Activated CD8-positive, alpha-beta T cell treated with anti-CD3 and anti-CD28 coated beads, Interleukin-2, amount 10 ng/mL, durations not matched to agents 7 days and 5 days (primary cell): ENCODE data around the gene TMED7. TPM values are rescaled to one million over a fixed set of nuclear protein-coding genes. Genes with fewer than 3 reads are reported as not detected.

ENCODE experiments used
- ATAC-seq: fragments of 150-1000 bp; cut with Tn5 transposase; one replicate; pipeline ENCODE4 v1.10.0; 2021; ENCODE audit warnings: moderate library complexity
- CTCF ChIA-PET: fragments of 350-600 bp; sonication (Branson Sonifier 250); formaldehyde crosslinking; loops from one replicate; lab custom pipeline; 2021; ENCODE audit warnings: antibody characterized with exemption; lab: Charles Lee
- POLR2A ChIA-PET: fragments of 350-600 bp; sonication (Branson Sonifier 250); formaldehyde crosslinking; loops from one replicate; lab custom pipeline; 2021; ENCODE audit warnings: antibody characterized with exemption; lab: Charles Lee
- DNase-seq: peaks from one replicate; pipeline ENCODE4 v3.0.0-alpha.2; 2020
- H3K27ac Mint-ChIP-seq: one replicate; pipeline ENCODE4 v1.8.0; 2021; ENCODE audit warnings: mild to moderate bottlenecking, mixed read lengths
- H3K27me3 Mint-ChIP-seq: one replicate; pipeline ENCODE4 v1.8.0; 2021; ENCODE audit warnings: low read depth, mixed read lengths
- H3K36me3 Mint-ChIP-seq: one replicate; pipeline ENCODE4 v1.8.0; 2021; ENCODE audit warnings: low read depth, mixed read lengths
- H3K4me1 Mint-ChIP-seq: one replicate; pipeline ENCODE4 v1.8.0; 2021; ENCODE audit warnings: low read depth, mixed read lengths
- H3K4me3 Mint-ChIP-seq: one replicate; pipeline ENCODE4 v1.8.0; 2021; ENCODE audit warnings: mild to moderate bottlenecking, mixed read lengths
- H3K9me3 Mint-ChIP-seq: one replicate; pipeline ENCODE4 v1.8.0; 2022; ENCODE audit warnings: mixed read lengths; ENCODE audit not compliant: insufficient read depth
- total RNA-seq, 2 experiments: library from RNA; stranded (reverse); gene quantifications; one replicate each; pipeline ENCODE4 v1.2.3, GENCODE V29; 2021

The TMED7 gene
- total RNA-seq, 2 experiments from 2014 or later: 40.5 to 48.9 TPM

DNA sequence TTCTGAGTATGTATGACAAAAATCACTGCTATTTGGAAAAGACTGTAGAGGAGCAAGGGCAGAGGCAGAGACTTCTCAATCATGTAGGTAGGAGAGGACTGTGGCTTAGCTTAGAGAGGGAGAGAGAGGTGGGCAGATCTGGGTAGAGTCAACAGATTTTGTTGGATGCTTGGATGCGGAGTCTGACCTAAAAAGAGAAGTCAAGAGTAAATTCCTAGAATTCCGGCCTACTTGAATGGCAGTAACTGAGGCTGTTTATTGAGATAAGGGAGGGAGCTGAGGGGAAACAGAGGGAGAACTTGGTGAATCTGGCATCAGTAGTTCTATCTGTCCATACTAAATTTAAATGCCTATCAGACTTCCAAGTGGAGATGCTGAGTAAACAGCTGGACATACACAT is 25.9 kb downstream of the TMED7 start:
- H3K27ac Mint-ChIP-seq: no peak overlapping the region
- no peaks in the 10 kb centered on the region for H3K9me3 Mint-ChIP-seq
- ChIA-PET POLR2A (interaction anchor here (0.7 kb wide), 1 partner anchor 25 kb away, joined by 3 read pairs; no protein-coding TSS in a partner anchor), CTCF (interaction anchor here (1.4 kb wide), 1 partner anchor 25 kb away, joined by 3 read pairs; no protein-coding TSS in a partner anchor)
- no peak overlapping the region for H3K4me3 Mint-ChIP-seq
- H3K4me1 Mint-ChIP-seq: peaks cover 19% of the 10 kb centered on the region
- no peaks in the 10 kb centered on the region for H3K27me3 Mint-ChIP-seq
- H3K36me3 Mint-ChIP-seq: peaks cover 16% of the 10 kb centered on the region
- ATAC-seq: no peak
- DNase-seq: no peak

DNA sequence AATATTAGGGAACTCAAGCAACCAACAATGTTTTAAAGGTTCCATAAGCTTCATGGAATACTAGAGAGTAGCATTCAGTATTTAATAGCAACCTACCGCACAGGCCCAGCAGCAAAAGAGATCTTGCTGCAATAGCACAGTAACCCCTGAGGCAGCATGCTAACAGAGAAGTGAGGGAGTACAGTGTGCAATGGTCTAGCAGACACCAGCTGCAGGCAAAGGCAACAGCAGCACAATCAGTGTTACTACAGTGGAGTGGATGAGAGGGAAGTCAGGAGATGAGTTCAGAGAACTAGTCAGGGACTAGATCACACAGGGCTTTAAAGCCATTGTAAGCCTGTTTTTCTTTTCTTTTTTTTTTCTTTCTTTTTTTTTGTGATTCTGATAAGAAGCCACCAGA is 26.3 kb downstream of the TMED7 start:
- Mint-ChIP-seq H3K36me3 (peaks cover 16% of the 10 kb centered on the region), H3K27me3 (no peaks in the 10 kb centered on the region), H3K4me1 (peaks cover 19% of the 10 kb centered on the region), H3K4me3 (no peak overlapping the region), H3K27ac (no peak overlapping the region), H3K9me3 (no peaks in the 10 kb centered on the region)
- ATAC-seq (no peak), DNase-seq (no peak)
- CTCF ChIA-PET: interaction anchor here (1.4 kb wide), 1 partner anchor 25 kb away, joined by 3 read pairs; no protein-coding TSS in a partner anchor
- POLR2A ChIA-PET: no interaction called here

DNA sequence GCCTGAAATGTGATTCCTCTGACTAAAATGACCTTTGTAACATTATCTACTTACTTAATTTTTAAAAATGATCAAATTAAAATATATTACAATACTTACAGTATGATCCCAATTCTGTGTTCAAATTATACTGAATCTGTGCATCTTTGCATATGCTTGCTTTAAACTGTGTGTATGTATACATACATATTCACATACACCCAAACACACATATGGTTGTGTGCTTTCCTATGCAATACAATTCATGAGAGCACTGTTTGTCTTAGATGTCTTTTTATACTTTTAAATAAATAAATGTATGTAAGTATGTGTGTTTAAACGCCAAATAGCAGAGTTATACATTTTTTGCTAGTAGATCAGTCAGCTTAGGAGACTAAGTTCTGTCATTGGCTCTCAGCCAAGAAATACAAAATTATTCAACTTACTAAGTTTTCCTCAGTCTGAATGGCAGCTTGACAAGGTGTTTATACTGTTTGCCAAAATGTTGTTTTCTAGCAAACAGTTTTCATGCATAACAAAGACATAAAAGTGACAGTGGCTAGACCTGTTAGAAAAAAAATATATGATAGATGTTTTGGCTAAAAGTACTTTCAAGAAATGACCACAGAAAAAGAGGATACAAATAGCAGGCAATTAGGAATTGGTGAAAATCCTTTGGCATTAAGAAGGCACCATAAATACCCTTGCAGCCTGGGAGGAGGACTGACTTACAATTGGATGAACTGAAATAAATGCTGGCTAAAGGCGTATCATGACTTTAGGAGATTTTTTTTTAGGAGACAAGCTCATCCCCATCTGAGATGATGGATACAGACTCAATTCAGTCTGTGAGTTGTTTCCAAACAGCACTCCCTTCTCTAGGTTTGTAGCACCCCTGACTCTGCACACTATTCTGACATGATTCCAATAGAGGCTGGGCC is 31.4 kb downstream of the TMED7 start:
- Mint-ChIP-seq H3K27ac (no peak overlapping the region), H3K36me3 (no peaks in the 10 kb centered on the region), H3K4me1 (no peaks in the 10 kb centered on the region), H3K27me3 (no peaks in the 10 kb centered on the region), H3K4me3 (no peak overlapping the region), H3K9me3 (no peaks in the 10 kb centered on the region)
- ATAC-seq (no peak), DNase-seq (no peak)
- ChIA-PET POLR2A (no interaction called here), CTCF (no interaction called here)

DNA sequence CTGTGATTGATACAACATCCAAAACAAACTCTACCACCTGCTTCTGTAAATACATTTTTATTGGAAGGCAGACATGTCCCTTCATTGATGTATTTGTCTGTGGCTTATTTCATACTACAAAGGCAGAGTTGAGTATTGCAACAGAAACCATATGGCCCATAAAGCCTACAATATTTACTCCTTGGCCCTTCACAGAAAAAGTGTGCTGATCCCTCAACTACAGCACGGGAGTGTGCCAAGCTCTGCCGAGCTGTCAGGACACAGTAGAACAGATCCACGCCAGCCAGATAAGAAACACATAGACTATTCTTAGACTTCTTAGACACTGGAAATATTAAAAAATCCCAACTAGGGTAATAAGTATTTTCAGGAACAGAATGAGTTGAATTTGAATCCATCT is 36.8 kb downstream of the TMED7 start:
- Mint-ChIP-seq H3K27ac (no peak overlapping the region), H3K4me3 (no peak overlapping the region), H3K4me1 (no peaks in the 10 kb centered on the region), H3K9me3 (no peaks in the 10 kb centered on the region), H3K36me3 (no peaks in the 10 kb centered on the region), H3K27me3 (no peaks in the 10 kb centered on the region)
- no peak for DNase-seq
- POLR2A ChIA-PET: no interaction called here
- CTCF ChIA-PET: interaction anchor here (1.3 to 2.2 kb wide), 3 partner anchors 15 to 281 kb away, joined by 4 to 13 read pairs (median 4); no protein-coding TSS in a partner anchor
- ATAC-seq: no peak

DNA sequence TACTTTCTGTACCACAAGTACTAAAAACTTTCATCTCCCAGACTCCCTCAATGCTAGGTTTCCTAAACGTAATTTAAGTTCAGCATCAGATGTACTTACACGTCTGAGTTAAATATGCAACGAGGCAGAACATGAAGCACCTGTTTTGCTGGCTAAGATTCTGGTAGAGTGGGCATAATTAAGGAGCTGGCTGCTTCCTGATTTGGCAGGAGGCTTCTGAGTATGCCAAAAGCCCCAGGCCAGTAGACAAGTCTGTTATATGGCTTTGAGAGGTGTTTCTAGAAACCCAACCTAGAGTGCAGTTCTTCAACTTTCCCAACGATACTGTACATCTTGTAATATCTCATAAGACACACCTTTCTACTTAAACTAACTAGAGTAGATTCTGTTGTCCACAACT is 37.2 kb downstream of the TMED7 start:
- H3K36me3 Mint-ChIP-seq: no peaks in the 10 kb centered on the region
- no peak overlapping the region for H3K27ac Mint-ChIP-seq
- CTCF ChIA-PET: interaction anchor here (1.5 to 2.2 kb wide), 3 partner anchors 14 to 280 kb away, joined by 3 to 13 read pairs (median 4); no protein-coding TSS in a partner anchor
- POLR2A ChIA-PET: no interaction called here
- no peak overlapping the region for H3K4me3 Mint-ChIP-seq
- H3K27me3 Mint-ChIP-seq: no peaks in the 10 kb centered on the region
- no peaks in the 10 kb centered on the region for H3K9me3 Mint-ChIP-seq
- ATAC-seq (no peak), DNase-seq (no peak)
- no peaks in the 10 kb centered on the region for H3K4me1 Mint-ChIP-seq

DNA sequence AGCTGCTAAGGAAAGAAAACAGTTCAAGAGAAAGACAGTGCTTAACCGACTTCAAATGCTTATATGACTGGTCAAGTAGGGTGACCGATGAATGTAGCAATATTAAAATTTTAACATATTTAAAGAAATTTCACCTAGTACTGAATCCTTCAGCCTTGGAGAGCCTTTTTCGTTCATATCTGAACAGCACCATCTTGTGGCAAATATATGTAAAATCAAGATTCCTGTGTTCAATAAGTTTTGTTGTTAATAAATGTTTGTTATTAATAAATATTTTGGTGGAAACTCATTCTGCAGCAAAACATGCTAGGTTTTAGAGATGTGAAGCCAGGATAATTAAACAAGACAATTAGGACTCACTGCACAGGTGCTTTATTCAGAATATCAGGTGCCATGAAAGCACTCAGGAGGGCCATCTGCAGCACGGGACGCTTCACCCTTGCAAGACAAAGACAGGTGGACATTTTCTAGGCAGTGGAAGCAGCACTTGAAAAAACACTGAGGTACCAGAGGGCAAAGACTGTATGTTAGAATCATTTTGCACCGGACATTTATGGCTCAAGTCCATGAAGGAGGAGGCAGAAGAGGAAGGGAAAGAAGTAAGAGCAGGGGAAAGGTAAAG is 39.2 kb downstream of the TMED7 start:
- no peak for ATAC-seq
- Mint-ChIP-seq H3K9me3 (no peaks in the 10 kb centered on the region), H3K36me3 (no peaks in the 10 kb centered on the region), H3K27me3 (no peaks in the 10 kb centered on the region), H3K27ac (no peak overlapping the region), H3K4me3 (no peak overlapping the region), H3K4me1 (no peaks in the 10 kb centered on the region)
- ChIA-PET POLR2A (no interaction called here), CTCF (interaction anchor here (0.7 to 2.2 kb wide), 4 partner anchors 37 to 278 kb away, joined by 3 to 13 read pairs (median 3); no protein-coding TSS in a partner anchor)
- DNase-seq: no peak

DNA sequence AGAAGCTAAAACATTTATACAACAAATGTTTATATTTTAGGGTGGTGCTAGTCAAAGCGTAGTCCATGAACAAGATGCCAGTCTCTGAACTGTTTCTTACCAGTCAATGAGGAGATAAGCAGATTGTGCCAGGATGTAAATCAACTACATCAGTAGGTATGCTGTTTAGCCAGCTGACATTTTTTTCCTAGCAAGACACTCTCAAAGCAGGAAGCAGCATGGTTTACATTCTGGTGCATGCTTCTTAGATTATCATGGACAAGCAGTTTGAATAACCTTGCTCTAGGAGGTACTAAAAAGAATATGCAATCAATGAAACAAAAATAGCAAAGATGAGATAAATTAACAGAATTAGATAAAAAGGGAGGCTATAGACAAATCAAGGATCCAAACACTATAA is 40.6 kb downstream of the TMED7 start:
- Mint-ChIP-seq H3K4me3 (no peak overlapping the region), H3K27me3 (no peaks in the 10 kb centered on the region), H3K9me3 (no peaks in the 10 kb centered on the region), H3K4me1 (no peaks in the 10 kb centered on the region), H3K36me3 (no peaks in the 10 kb centered on the region), H3K27ac (no peak overlapping the region)
- DNase-seq: no peak
- ChIA-PET CTCF (interaction anchor here (1.0 to 1.5 kb wide), 3 partner anchors 9 to 274 kb away, joined by 3 to 4 read pairs (median 4); no protein-coding TSS in a partner anchor), POLR2A (no interaction called here)
- no peak for ATAC-seq

DNA sequence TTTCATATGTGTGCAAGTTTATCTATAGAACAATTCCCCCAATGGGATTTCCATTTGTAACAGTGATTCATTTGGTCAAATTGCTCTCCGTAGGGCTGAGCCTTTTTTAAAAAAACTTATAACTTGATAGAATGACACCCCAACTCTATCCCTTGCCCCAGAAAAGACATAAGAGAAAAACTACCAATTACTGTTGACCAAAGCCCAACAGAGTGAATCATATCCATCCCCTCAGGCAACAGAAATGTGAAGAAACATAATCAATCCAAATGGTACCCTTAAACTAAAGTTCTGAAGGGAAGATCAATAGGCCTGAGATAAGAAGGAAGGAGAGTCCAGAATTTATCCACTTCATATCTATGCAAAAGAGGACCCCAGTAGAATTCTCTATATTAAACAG is 41.3 kb downstream of the TMED7 start:
- H3K4me1 Mint-ChIP-seq: no peaks in the 10 kb centered on the region
- H3K27ac Mint-ChIP-seq: no peak overlapping the region
- no peaks in the 10 kb centered on the region for H3K27me3 Mint-ChIP-seq
- no peaks in the 10 kb centered on the region for H3K36me3 Mint-ChIP-seq
- ChIA-PET POLR2A (no interaction called here), CTCF (interaction anchor here (1.0 to 1.5 kb wide), 3 partner anchors 8 to 273 kb away, joined by 3 to 4 read pairs (median 4); no protein-coding TSS in a partner anchor)
- DNase-seq (no peak), ATAC-seq (no peak)
- H3K4me3 Mint-ChIP-seq: no peak overlapping the region
- H3K9me3 Mint-ChIP-seq: no peaks in the 10 kb centered on the region

DNA sequence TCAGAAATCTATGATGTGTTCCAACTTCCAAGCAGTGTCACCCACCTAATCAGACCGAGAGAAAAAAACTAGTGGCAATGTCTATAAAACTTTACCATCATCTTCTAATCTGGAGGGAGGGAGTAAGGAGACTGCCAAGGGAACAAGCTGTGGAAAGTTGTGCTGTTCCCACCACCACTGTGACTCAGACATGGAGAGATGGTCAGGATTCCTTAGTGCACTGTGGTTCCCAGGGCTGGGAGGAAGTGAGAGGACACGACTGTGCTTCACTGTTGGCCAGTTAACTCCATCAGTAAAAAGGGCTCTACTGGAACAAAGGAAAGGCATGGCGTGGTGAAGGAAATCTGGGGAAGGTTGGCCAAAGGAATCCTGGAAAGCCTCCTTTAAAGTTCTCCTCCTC is 42.4 kb downstream of the TMED7 start:
- Mint-ChIP-seq H3K9me3 (no peaks in the 10 kb centered on the region), H3K27me3 (no peaks in the 10 kb centered on the region), H3K36me3 (no peaks in the 10 kb centered on the region), H3K4me1 (no peaks in the 10 kb centered on the region), H3K27ac (no peak overlapping the region), H3K4me3 (no peak overlapping the region)
- POLR2A ChIA-PET: no interaction called here
- CTCF ChIA-PET: interaction anchor here (1.2 kb wide), 1 partner anchor 9 kb away, joined by 4 read pairs; no protein-coding TSS in a partner anchor
- ATAC-seq (no peak), DNase-seq (no peak)

DNA sequence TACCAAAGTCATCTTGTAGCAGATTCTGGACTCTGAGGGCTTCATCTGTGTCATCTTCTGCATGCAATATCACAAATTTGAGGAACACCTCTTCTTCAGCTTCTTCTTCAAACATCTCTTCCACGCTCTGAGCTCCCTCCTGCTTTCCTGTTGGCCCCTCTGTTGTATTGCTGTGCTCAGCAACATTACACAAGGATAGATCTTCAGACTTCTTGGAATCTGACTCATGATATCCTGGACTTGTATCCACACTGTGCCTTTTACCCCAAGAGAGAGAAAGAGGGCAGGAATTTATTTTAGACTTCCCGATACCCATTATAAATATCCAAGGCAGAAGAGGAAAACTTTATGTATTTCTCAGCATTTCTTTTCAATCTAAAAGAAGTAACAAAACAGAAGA is 44.9 kb downstream of the TMED7 start:
- Mint-ChIP-seq H3K9me3 (no peaks in the 10 kb centered on the region), H3K4me3 (no peak overlapping the region), H3K36me3 (no peaks in the 10 kb centered on the region), H3K4me1 (no peaks in the 10 kb centered on the region), H3K27me3 (no peaks in the 10 kb centered on the region), H3K27ac (no peak overlapping the region)
- DNase-seq: no peak
- POLR2A ChIA-PET: no interaction called here
- ATAC-seq: no peak
- CTCF ChIA-PET: no interaction called here

DNA sequence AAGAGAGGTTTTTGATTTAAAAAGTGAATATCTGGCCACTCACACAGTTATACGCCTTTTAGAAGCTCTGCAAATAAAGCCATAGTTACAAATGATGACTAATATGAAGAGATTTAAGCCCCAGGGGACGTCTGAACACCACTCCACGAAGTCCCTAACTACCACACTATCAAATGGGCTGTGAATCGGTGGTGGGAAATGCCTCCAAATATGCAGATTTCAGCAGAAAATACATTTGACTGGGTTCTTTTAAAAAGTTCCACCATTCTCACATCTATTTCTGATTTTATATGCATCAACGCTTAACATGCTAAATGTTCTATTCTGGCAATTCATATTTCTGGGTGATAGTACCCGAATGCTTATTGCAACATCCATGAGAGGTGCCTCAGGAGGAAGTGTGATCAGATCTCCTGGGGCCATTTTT is 46.1 kb downstream of the TMED7 start:
- Mint-ChIP-seq H3K4me3 (no peak overlapping the region), H3K9me3 (no peaks in the 10 kb centered on the region), H3K27me3 (peaks cover 2% of the 10 kb centered on the region), H3K36me3 (no peaks in the 10 kb centered on the region), H3K27ac (no peak overlapping the region), H3K4me1 (no peaks in the 10 kb centered on the region)
- POLR2A ChIA-PET: no interaction called here
- CTCF ChIA-PET: no interaction called here
- ATAC-seq (no peak), DNase-seq (no peak)

DNA sequence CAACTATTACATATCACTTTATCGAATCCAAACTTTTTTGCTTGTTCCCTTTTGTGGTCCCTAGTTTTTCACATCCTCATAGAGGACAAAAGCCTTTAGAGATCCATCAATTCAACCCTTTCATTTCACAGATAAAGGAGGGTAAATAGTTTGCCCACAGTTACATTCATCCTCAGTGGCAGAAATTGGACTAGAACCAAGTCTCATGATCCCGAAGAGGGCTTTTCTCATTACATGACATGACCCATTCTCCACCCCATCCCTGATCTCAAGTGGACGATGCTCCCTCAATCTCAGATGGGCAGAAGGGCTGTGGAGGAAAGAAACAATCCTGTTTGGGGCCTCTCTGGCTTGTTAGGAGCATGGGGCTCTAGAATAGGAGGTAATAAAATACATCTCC is 46.6 kb downstream of the TMED7 start:
- no peak for DNase-seq
- POLR2A ChIA-PET: no interaction called here
- H3K36me3 Mint-ChIP-seq: no peaks in the 10 kb centered on the region
- H3K27me3 Mint-ChIP-seq: peaks cover 2% of the 10 kb centered on the region
- H3K4me3 Mint-ChIP-seq: no peak overlapping the region
- H3K9me3 Mint-ChIP-seq: no peaks in the 10 kb centered on the region
- CTCF ChIA-PET: no interaction called here
- ATAC-seq: no peak
- no peaks in the 10 kb centered on the region for H3K4me1 Mint-ChIP-seq
- no peak overlapping the region for H3K27ac Mint-ChIP-seq
